ENCODE results near the gene WNK2.

Gene WNK2

GRCh38 chr9:93200449-93200742, 16.5 kb downstream of the WNK2 start:
- DNase-seq (ENCODE audit: low read depth), result no peak

DNA sequence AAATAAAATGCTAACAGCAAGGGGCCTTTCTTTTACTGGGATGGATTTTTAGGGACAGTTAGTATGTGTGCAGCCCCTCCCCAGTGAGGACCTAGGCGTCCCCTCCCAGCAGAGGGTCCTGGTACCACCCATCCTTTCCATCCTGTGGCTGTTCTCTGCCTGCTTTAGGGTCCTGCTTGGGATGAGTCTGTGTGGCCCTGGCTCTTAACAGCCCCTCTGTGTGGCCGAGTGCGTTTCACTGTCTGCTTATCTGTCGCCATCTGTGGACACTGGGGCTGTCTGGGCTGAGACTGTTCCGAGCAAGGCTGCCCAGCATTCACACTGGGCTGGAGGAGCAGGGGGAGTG, 17.0 kb downstream of the WNK2 start:
- DNase-seq (ENCODE audit: low read depth), result no peak

- no peak for DNase-seq (ENCODE audit: low read depth)
Measured at GRCh38 chr9:93203026-93203717, 19.2 kb downstream of the WNK2 start.

GRCh38 chr9:93203718-93204469, 20.0 kb downstream of the WNK2 start:
- DNase-seq (ENCODE audit: low read depth), result no peak

DNA sequence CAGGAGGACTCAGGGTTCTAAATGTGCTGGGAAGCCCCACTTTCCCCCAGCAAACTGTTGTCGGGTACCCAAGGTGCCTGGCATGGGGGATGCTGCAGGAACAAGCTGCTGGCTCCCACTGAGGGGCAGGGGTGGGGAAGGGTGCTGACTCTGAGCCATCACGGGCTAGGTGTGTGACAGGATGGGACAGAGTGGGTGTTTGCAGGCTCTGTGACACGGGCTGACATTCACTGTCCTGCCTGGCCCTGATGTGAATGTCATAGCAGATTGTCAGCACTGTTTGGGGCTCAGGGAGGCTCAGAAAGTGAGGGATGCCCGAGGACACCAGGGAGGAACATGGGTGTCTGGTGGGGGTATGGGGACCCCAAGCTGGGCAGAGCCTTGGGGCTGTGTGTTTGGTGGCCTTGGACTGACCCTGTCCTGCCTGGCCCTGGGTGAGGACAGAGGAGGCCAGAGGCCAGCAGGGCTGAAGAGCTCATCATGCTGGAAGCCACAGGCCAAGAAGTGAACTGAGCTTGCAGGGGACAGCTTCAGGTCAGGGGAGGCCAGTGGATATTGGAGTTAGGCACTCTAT, 20.6 kb downstream of the WNK2 start:
- DNase-seq (ENCODE audit: low read depth), result no peak

DNA sequence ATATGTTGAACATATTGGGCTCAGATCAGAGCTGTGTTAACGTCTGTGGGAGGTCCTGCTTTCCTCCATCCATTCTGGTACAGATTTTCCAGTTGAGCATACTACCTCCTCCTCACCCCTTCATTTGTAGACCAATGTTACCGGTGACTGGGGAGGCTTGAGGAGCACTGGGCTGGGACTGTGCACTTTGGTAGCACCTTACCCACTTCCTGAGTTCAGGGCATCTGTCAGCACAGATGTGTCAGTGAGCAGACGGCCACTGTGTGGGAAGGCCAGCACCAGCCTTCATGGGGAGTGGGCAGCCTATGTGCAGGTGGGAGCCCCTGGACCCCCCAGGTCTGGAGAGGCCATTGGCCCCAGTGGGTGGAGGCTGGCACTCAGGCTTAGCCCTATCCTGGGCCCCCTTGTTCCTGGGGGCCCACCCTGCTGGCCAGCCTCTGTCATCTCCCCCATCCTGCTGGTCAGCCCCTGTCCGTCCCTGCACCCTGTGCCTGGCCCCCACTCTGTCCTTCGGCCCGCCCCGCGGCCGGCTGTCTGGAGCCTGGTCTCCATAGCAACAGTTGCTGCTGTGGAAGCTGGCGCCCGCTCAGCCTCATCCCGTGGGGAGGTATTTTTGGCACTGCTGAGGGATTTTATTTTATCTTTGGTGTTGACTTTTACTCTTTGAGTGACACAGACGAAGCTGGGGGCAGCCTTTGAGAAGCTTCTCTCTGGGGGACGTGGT, 21.3 kb downstream of the WNK2 start:
- no peak for DNase-seq (ENCODE audit: low read depth)

DNA sequence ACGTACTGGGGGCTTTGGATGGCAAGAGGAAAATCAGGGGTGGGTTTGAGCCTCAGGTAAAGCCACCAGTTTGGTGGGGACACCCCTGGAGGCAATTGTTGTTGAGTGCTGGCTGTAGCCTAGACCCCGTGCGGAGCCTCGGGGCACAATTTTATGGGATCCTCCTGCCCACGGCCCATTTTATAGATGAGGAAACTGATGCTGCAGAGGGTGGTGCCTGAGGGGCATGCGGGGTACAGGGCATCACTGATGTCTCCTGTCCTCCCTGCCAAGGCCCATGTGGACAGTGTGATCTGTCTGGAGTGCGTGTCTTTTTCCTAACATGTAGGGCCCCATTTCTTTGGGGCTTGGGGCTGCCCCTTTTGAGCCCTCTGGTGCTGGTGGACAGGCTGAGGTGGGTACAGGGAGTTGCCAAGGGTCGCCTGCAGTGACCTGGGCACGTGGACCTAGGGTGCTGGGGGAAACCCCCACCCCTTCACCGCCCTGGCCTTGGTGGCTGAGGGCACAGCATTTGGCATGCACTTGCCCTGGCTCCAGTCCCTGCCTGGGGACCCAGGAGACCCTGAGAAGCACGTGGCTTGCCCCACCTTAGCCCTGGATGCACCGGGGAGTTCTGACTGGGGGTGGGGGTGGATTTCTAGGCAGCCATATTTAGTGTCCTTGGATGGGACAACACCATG, 22.1 kb downstream of the WNK2 start:
- no peak for DNase-seq (ENCODE audit: low read depth)

DNA sequence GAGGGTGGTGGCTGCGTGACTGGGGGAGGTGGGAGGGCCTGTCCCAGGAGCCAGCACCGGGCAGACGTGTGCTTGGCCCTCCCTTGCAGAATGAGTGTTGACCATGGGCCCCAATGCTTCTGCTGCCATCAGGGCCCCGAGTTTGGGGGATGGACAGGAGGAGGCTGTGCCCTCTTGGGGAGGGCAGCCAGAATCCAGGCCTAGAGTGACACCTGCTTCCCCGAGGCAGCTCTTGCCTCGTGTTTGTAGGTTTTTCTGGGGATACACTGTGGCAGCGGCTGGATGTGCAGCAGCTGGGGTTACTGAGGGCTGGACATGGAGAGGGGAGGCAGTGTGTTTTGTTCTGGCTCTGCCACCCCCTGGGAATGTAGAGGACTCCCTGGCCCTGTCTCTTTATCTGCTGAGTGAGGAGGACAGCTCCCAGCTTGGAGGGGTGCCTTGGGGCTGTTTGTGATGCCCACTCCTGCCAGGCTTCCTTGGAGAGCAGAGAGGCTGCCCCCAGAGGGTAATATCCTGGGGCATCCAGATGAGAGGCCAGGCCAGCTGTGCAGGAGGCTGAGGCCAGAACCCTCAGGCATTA, 22.7 kb downstream of the WNK2 start:
- DNase-seq (ENCODE audit: low read depth), result no peak

DNA sequence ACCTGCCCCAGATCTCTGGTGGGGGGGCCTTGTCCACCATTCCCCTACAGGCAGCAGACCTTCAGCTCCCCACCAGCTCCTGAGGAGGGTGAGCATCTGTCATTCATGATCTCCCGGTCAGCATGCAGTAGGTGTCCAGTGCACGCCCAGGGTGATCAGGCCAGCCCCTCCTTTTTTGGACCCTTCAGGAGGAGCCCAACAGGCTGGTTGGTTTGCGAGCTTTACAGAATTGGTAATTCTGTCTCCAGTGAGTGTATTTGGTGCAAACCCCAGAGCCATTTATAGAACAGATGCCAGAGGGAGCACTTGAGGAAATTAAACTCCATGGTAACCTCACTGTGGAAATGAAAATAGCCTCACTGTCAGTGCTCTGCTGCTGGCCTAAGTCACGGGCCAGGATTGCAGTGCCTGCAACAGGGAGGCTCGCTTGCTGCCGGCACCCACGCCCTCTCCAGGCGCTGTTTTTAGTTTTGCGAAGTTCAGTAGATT, 23.4 kb downstream of the WNK2 start:
- no peak for DNase-seq (ENCODE audit: low read depth)

GRCh38 chr9:93207860-93208734, 24.2 kb downstream of the WNK2 start:
- DNase-seq (ENCODE audit: low read depth), result no peak

GRCh38 chr9:93209097-93209496, 25.2 kb downstream of the WNK2 start:
- DNase-seq (ENCODE audit: low read depth), result no peak

- DNase-seq (ENCODE audit: low read depth), result no peak
Measured at GRCh38 chr9:93209576-93210323, 25.8 kb downstream of the WNK2 start.

GRCh38 chr9:93210324-93210973, 26.5 kb downstream of the WNK2 start:
- DNase-seq (ENCODE audit: low read depth), result no peak

DNA sequence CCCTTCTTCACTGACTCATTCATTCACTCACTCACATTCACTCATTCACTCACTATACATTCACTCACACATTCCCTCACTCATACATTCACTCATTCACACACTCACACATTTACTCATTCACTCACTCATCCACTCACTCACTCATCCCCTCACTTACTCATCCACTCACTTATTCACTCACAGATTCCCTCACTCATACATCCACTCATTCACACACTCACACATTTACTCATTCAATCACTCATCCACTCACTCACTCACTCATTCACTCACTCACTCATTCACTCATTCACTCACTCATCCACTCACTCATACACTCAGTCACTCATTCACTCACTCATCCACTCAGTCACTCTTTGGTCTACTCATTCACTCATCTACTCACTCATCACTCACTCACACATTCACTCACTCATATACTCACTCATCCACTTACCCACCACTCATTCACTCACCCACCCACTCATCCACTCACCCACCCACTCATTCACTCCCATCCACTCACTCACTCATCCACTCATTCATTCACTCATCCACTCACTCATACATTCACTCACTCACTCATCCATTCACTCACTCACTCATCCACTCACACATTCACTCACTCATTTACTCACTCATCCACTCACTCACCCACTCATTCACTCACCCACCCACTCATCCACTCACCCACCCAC, 27.2 kb downstream of the WNK2 start:
- no peak for DNase-seq (ENCODE audit: low read depth)

DNA sequence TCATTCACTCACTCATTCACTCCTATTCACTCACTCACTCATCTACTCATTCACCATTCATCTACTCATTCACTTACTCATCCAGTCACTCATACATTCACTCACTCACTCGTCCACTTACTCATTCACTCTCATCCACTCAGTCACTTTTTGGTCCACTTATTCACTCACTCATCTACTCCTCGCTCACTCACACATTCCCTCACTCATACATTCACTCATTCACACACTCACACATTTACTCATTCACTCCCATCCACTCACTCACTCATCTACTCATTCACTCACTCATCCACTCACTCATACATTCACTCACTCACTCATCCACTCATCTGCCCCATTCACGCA, 27.7 kb downstream of the WNK2 start:
- no peak for DNase-seq (ENCODE audit: low read depth)

DNA sequence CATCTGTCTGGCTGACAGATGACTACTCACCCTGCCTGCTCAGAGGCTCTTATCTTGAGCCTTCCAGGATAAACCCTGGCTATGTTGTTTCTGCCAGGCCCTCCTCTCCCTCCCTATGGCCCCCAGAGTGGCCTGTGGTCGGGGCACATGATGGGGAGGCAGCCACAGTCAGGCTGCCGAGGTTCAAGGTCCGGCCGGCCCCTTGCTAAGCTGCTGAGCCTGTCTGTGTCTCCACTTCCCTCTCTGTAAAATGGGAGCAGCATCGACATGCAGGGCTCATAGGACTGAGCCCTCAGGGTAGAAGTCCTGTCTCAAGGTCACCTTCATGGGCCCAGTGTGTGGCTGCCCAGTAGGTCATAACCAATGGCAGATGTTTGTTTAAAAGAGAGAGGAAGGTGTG, 28.5 kb downstream of the WNK2 start:
- no peak for DNase-seq (ENCODE audit: low read depth)

GRCh38 chr9:93216073-93216365, 32.1 kb downstream of the WNK2 start:
- no peak for DNase-seq (ENCODE audit: low read depth)

DNA sequence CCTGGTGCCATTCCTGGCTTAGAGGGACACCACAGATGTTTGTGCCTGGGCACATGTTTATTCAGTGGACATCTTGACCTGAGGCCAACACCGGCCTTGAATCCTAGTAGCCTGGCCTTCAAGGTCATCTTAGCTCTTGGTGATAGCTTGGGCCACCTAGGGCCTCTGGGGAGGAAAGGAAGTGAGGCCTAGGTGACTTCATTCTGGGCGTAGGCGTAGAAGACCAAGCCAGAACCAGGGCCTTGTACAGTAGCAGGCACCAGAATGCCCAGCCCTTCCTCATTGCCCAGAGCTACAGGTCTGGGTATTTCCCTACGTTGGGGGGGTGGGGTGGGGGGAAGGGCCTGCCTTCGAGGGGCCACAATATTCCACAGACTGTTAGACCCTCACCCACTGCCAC, 33.8 kb downstream of the WNK2 start:
- no peak for DNase-seq (ENCODE audit: low read depth)

DNA sequence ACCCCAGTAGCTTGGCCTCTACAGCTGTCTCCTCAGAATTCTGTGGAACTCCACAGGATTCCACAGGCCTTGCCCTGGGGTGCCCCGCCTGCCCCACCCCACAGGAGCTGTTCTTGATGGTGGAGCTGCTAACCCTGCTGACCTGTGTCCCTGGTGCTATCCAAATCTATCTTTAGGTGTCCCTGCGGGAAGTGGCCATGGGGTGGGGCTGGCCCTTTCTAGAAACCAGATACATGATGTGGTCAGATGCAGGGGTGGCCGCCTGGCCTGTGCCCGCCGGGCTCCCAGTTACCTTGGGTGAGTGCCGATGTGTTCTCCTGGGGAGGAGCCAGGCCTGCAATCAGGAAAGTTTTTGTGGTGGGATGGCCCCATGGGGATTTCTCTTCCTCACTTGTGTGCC, 34.2 kb downstream of the WNK2 start:
- no peak for DNase-seq (ENCODE audit: low read depth)

Data from activated T-helper 1 cell treated with Interleukin-2 at 50 U/mL for 16 hours (primary cell).